Measurements from ENCODE around the gene ZNF280C. TPM values are rescaled to one million over a fixed set of nuclear protein-coding genes. Genes with fewer than 3 reads are reported as not detected.

ZNF280C gene
- total RNA-seq, 1 experiment from 2014 or later = 7.8 TPM

DNA sequence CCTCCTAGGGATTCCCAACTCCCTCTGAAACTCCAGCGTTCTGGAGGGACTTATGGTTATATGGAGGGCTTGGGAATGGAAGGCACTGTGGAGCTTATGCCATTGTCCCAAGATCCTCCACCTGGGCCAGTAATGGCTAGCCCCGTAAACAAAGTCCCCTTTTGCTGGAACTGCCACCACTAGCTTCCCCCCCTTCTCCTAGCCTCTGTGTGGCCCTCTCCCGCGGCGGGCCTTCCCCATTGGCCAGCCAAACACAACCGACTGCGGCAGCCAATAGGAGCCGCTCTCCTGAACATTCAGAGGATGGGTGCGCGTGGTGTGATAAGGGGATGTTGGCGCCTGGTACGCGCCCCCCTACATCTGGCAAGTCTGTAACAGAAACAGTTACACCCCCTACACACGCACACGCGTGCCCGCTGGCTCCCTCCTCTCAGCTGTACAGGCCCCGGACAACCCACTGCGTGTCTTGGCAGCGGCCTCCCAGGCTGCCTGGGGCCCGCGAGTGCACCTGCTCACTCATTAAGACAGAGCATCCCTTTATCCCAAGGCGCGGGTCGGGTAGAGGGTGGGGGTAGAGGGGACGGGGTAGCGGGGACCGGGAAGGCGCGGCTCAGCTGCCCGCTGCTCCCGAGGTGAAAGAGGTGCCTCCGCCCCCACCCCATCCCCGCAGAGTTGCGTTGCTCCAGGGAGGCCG lies 97.8 kb downstream of the ZNF280C start:
- H3K4me1 ChIP-seq (replicated peaks; ENCODE audit: insufficient read depth) = peaks cover 40% of the 10 kb centered on the region
- no TSS peak for BruUV-seq (replicated peaks)
- no peaks in the 10 kb centered on the region for H3K9me3 ChIP-seq (ENCODE audit: insufficient read depth, low read depth)
- H3K9me2 ChIP-seq (ENCODE audit: insufficient read depth) = no peaks in the 10 kb centered on the region
- H4K20me1 ChIP-seq (ENCODE audit: insufficient read depth) = no peaks in the 10 kb centered on the region
- TF ChIP-seq EZH2 (IDR thresholded peaks at IDR 0.05; ENCODE audit: low read depth) = no peak
- TF ChIP-seq, protein P1, sequence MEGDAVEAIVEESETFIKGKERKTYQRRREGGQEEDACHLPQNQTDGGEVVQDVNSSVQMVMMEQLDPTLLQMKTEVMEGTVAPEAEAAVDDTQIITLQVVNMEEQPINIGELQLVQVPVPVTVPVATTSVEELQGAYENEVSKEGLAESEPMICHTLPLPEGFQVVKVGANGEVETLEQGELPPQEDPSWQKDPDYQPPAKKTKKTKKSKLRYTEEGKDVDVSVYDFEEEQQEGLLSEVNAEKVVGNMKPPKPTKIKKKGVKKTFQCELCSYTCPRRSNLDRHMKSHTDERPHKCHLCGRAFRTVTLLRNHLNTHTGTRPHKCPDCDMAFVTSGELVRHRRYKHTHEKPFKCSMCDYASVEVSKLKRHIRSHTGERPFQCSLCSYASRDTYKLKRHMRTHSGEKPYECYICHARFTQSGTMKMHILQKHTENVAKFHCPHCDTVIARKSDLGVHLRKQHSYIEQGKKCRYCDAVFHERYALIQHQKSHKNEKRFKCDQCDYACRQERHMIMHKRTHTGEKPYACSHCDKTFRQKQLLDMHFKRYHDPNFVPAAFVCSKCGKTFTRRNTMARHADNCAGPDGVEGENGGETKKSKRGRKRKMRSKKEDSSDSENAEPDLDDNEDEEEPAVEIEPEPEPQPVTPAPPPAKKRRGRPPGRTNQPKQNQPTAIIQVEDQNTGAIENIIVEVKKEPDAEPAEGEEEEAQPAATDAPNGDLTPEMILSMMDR (conservative IDR thresholded peaks at IDR 0.05) = no peak
- no peak overlapping the region for H3K4me3 ChIP-seq
- peaks cover 24% of the 10 kb centered on the region for H3F3A ChIP-seq (ENCODE audit: insufficient read depth, low read depth)
- no peak for DNase-seq
- intact Hi-C loops (cut with micrococcal nuclease; ENCODE audit: unreplicated experiment) = no loop called here
- POLR2A ChIA-PET (ENCODE audit: unreplicated experiment) = no interaction called here
- H3K27ac ChIP-seq = no peak overlapping the region
- no peak overlapping the region for H3K4me2 ChIP-seq
- H3K27me3 ChIP-seq (ENCODE audit: insufficient read depth, low read depth) = no peaks in the 10 kb centered on the region
- CTCF ChIA-PET = interaction anchor here (0.6 kb wide), 1 partner anchor 570 kb away, joined by 3 read pairs; no protein-coding TSS in a partner anchor
- H2AFZ ChIP-seq = no peak overlapping the region
- no peaks in the 10 kb centered on the region for H3K79me2 ChIP-seq (ENCODE audit: low read depth)
- no peaks in the 10 kb centered on the region for H3K36me3 ChIP-seq (ENCODE audit: low read depth)

DNA sequence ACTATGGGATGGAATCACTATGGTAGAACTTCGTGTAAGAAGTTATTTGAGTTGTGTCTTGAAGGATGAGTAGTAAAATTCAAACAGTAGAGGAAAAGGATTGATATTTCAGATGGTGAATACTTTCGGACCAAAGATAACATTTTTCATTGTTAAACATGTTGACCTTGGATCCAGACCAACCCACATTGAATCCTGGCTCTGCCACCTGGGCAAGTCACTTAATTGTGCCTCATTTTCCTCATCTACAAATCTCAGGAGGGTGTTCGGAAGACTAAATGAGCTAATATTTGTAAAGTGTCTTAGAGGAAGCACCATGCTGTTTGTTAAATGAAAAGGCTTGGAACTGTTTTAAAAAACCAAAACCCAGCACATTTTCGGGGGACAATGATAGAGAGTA lies 101.7 kb downstream of the ZNF280C start:
- intact Hi-C loops (cut with micrococcal nuclease; ENCODE audit: unreplicated experiment) = loop anchor here (5.0 kb wide), 1 partner anchor 55 kb away; the partner anchor contains the start of gene ELF4

DNA sequence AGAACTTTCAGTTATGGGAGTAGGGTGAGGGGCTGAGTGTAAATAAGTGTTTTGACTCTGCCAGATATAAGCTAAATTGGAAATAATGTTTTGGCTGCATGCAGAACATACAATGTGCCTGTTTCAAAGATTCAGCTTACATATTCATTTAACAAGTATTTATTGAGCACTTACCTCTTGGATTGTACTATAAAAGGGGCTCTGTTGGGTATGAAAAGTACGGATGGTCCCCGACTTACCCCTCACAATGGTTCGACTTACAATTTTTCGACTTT lies 102.3 kb downstream of the ZNF280C start:
- Histone ChIP-seq H2AFZ (peak overlapping the region; percentile 95), H3K27me3 (ENCODE audit: insufficient read depth, low read depth) (no peaks in the 10 kb centered on the region), H3K79me2 (ENCODE audit: low read depth) (peaks cover 34% of the 10 kb centered on the region), H3K4me2 (peak overlapping the region; percentile 94), H3K9me3 (ENCODE audit: insufficient read depth, low read depth) (no peaks in the 10 kb centered on the region), H3K36me3 (ENCODE audit: low read depth) (0 out of 2 replicates have a peak, but pooled peaks cover 8% of the 10 kb centered on the region), H3K27ac (peak overlapping the region; percentile 84), H3K4me1 (replicated peaks; ENCODE audit: insufficient read depth) (peaks cover 19% of the 10 kb centered on the region), H3F3A (ENCODE audit: insufficient read depth, low read depth) (peaks cover 5% of the 10 kb centered on the region; the same call in 1 of the 2 replicates), H4K20me1 (ENCODE audit: insufficient read depth) (no peaks in the 10 kb centered on the region; the same call in 1 of the 2 replicates), H3K9me2 (ENCODE audit: insufficient read depth) (no peaks in the 10 kb centered on the region), H3K4me3 (peak overlapping the region; percentile 79)
- no TSS peak for BruUV-seq (replicated peaks)
- CTCF ChIA-PET = no interaction called here
- no peak for DNase-seq
- TF ChIP-seq EZH2 (IDR thresholded peaks at IDR 0.05; ENCODE audit: low read depth) = no peak
- TF ChIP-seq, protein P1 (conservative IDR thresholded peaks at IDR 0.05) = no peak
- intact Hi-C loops (cut with micrococcal nuclease; ENCODE audit: unreplicated experiment) = loop anchor here (5.0 kb wide), 1 partner anchor 54 kb away; the partner anchor contains the start of gene ELF4
- POLR2A ChIA-PET (ENCODE audit: unreplicated experiment) = no interaction called here

More for the DNA sequence above, 101.7 kb downstream of the ZNF280C start:
- ChIA-PET CTCF (no interaction called here), POLR2A (ENCODE audit: unreplicated experiment) (no interaction called here)
- no peak for DNase-seq
- H2AFZ ChIP-seq = peak overlapping the region; percentile 95; the same call in 1 of the 2 replicates
- peaks cover 28% of the 10 kb centered on the region for H3K79me2 ChIP-seq (ENCODE audit: low read depth)
- H3K4me1 ChIP-seq (replicated peaks; ENCODE audit: insufficient read depth) = peaks cover 20% of the 10 kb centered on the region
- H3K27ac ChIP-seq = no peak overlapping the region; the same call in 1 of the 2 replicates
- H3K36me3 ChIP-seq (ENCODE audit: low read depth) = 0 out of 2 replicates have a peak, but pooled peaks cover 8% of the 10 kb centered on the region
- no peaks in the 10 kb centered on the region for H3K9me2 ChIP-seq (ENCODE audit: insufficient read depth)
- H4K20me1 ChIP-seq (ENCODE audit: insufficient read depth) = no peaks in the 10 kb centered on the region; the same call in 1 of the 2 replicates
- no peaks in the 10 kb centered on the region for H3K27me3 ChIP-seq (ENCODE audit: insufficient read depth, low read depth)
- H3F3A ChIP-seq (ENCODE audit: insufficient read depth, low read depth) = peaks cover 5% of the 10 kb centered on the region; the same call in 1 of the 2 replicates
- no peak for TF ChIP-seq EZH2 (IDR thresholded peaks at IDR 0.05; ENCODE audit: low read depth)
- TF ChIP-seq, protein P1 (conservative IDR thresholded peaks at IDR 0.05) = no peak
- BruUV-seq (replicated peaks) = no TSS peak
- peak overlapping the region; percentile 79 for H3K4me3 ChIP-seq
- H3K9me3 ChIP-seq (ENCODE audit: insufficient read depth, low read depth) = no peaks in the 10 kb centered on the region
- H3K4me2 ChIP-seq = peak overlapping the region; percentile 94

All from PC-9 (cell line).